PC-9 (cell line): ENCODE results near the gene SELENOM.

Experiments used
- EZH2 ChIP-seq: fragments of 200-600 bp; sonication (generic); IDR thresholded peaks from 2 replicates; pipeline ENCODE4 v1.8.0; 2017; ENCODE audit warnings: antibody characterized with exemption, low read depth
- TF ChIP-seq, protein P1 (sequence below): fragments of 200-600 bp; sonication (generic); conservative IDR thresholded peaks from 2 replicates; pipeline ENCODE4 v1.6.1; 2017; ENCODE audit warnings: mixed run types, antibody characterized with exemption, mild to moderate bottlenecking, moderate library complexity

- TF ChIP-seq, protein P1, sequence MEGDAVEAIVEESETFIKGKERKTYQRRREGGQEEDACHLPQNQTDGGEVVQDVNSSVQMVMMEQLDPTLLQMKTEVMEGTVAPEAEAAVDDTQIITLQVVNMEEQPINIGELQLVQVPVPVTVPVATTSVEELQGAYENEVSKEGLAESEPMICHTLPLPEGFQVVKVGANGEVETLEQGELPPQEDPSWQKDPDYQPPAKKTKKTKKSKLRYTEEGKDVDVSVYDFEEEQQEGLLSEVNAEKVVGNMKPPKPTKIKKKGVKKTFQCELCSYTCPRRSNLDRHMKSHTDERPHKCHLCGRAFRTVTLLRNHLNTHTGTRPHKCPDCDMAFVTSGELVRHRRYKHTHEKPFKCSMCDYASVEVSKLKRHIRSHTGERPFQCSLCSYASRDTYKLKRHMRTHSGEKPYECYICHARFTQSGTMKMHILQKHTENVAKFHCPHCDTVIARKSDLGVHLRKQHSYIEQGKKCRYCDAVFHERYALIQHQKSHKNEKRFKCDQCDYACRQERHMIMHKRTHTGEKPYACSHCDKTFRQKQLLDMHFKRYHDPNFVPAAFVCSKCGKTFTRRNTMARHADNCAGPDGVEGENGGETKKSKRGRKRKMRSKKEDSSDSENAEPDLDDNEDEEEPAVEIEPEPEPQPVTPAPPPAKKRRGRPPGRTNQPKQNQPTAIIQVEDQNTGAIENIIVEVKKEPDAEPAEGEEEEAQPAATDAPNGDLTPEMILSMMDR: no peak
- TF ChIP-seq EZH2: no peak
These were observed 2.5 kb downstream of the SELENOM start for GRCh38 chr22:31104869-31105268.
